ENCODE results near the gene NMUR1. TPM values are rescaled to one million over a fixed set of nuclear protein-coding genes. Genes with fewer than 3 reads are reported as not detected.

Gene NMUR1
- total RNA-seq, 4 donors from 2014 or later = 0.32 to 2.2 (median 0.55) TPM; not detected in 1

DNA sequence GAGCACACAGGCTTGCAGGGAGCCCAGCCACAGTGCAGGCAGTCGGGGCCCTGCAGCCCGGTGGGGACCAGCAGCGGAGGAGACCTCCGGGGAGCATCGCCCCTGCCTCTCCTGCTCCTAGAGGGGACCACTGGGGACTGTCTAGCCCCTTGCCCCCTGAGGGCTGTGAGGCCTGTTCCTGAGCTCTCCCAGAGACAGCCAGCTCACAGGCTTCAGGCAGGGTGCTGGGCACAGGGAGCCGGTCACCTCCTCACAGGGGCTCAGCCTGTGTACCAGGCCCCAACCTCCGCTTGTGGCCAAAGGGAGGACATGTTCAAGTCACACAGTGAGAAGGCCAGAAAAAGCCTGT lies 3.5 kb upstream of the NMUR1 start:
- TF ChIP-seq POLR2A (IDR thresholded peaks at IDR 0.05) (no peak), EP300 (IDR thresholded peaks at IDR 0.05; ENCODE audit: low read depth) (no peak), CTCF (IDR thresholded peaks at IDR 0.05) (no peak), POLR2AphosphoS5 (IDR thresholded peaks at IDR 0.05) (no peak)
- no peak overlapping the region for H3K27ac ChIP-seq
- H3K4me1 ChIP-seq = peaks cover 3 to 10% (median 8%) of the 10 kb centered on the region in 4 donors
- H3K27me3 ChIP-seq = peaks cover 17% of the 10 kb centered on the region
- no peaks in the 10 kb centered on the region for H3K9me3 ChIP-seq
- no peaks in the 10 kb centered on the region for H3K36me3 ChIP-seq
- no peak overlapping the region for H3K4me3 ChIP-seq
- WGBS, 2 donors (ENCODE audit: low coverage in 1 of 2) = 95% methylated on average over 7 of the region's 7 CpGs; no CpG with 5 or more reads in 1 of the 2 donors
- in situ Hi-C loops (cut with MboI; ENCODE audit: low pct_ligation_motif_present in 1 of 4, low pct_unique_long_range_greater_than_20kb in 1 of 4, low sequenced_read_pairs in 3 of 4) = no loop called here
- intact Hi-C loops (cut with DNase I; ENCODE audit: low total_unique reads) = no loop called here
- no peak for DNase-seq

- WGBS, 2 donors (ENCODE audit: low coverage in 1 of 2) = 85% methylated on average over 7 of the region's 8 CpGs; no CpG with 5 or more reads in 1 of the 2 donors
- no peaks in the 10 kb centered on the region for H3K36me3 ChIP-seq
- H3K27me3 ChIP-seq = peaks cover 17% of the 10 kb centered on the region
- in situ Hi-C loops (cut with MboI; ENCODE audit: low pct_ligation_motif_present in 1 of 4, low pct_unique_long_range_greater_than_20kb in 1 of 4, low sequenced_read_pairs in 3 of 4) (no loop called here), intact Hi-C loops (cut with DNase I; ENCODE audit: low total_unique reads) (no loop called here)
- H3K27ac ChIP-seq = no peak overlapping the region
- peaks cover 3 to 10% (median 8%) of the 10 kb centered on the region in 4 donors for H3K4me1 ChIP-seq
- no peaks in the 10 kb centered on the region for H3K9me3 ChIP-seq
- H3K4me3 ChIP-seq = no peak overlapping the region
- TF ChIP-seq CTCF (IDR thresholded peaks at IDR 0.05) = no peak
- no peak for TF ChIP-seq EP300 (IDR thresholded peaks at IDR 0.05; ENCODE audit: low read depth)
- TF ChIP-seq POLR2A (IDR thresholded peaks at IDR 0.05) = no peak
- TF ChIP-seq POLR2AphosphoS5 (IDR thresholded peaks at IDR 0.05) = no peak
- no peak for DNase-seq
Measured at GRCh38 chr2:231533086-231533776, 3.0 kb upstream of the NMUR1 start.

DNA sequence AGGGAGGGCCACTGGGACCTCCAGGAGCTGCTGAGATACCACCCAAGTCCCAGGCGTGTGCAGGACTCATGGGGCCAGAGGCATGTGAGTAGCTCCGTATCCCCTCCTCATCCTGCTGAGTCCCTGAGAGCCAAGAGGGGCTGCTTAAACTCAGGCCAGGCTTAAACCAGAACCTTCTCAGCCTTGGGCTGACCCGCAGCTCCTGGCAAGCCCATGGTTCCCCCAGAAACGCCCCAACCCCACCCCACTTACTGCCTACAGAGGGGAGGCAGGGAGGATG lies 2.5 kb upstream of the NMUR1 start:
- in situ Hi-C loops (cut with MboI; ENCODE audit: low pct_ligation_motif_present in 1 of 4, low pct_unique_long_range_greater_than_20kb in 1 of 4, low sequenced_read_pairs in 3 of 4) = no loop called here
- H3K4me1 ChIP-seq = peaks cover 3 to 10% (median 8%) of the 10 kb centered on the region in 4 donors
- H3K27ac ChIP-seq = no peak overlapping the region
- no peak overlapping the region for H3K4me3 ChIP-seq
- 97% methylated on average over 3 of the region's 4 CpGs; no CpG with 5 or more reads in 1 of the 2 donors for WGBS, 2 donors (ENCODE audit: low coverage in 1 of 2)
- DNase-seq = no peak
- no peaks in the 10 kb centered on the region for H3K36me3 ChIP-seq
- intact Hi-C loops (cut with DNase I; ENCODE audit: low total_unique reads) = no loop called here
- no peaks in the 10 kb centered on the region for H3K9me3 ChIP-seq
- no peak for TF ChIP-seq CTCF (IDR thresholded peaks at IDR 0.05)
- peaks cover 17% of the 10 kb centered on the region for H3K27me3 ChIP-seq

GRCh38 chr2:231531883-231532755 lies 1.9 kb upstream of the NMUR1 start:
- intact Hi-C loops (cut with DNase I; ENCODE audit: low total_unique reads) = no loop called here

More at GRCh38 chr2:231531883-231532755, 1.9 kb upstream of the NMUR1 start:
- Histone ChIP-seq H3K4me3 (no peak overlapping the region), H3K27ac (no peak overlapping the region), H3K27me3 (peaks cover 17% of the 10 kb centered on the region), H3K4me1 (peaks cover 3 to 10% (median 8%) of the 10 kb centered on the region in 4 donors), H3K9me3 (no peaks in the 10 kb centered on the region), H3K36me3 (no peaks in the 10 kb centered on the region)
- no peak for DNase-seq
- no peak for TF ChIP-seq POLR2AphosphoS5 (IDR thresholded peaks at IDR 0.05)
- no peak for TF ChIP-seq POLR2A (IDR thresholded peaks at IDR 0.05)
- 82% methylated on average over 16 of the region's 16 CpGs; no CpG with 5 or more reads in 1 of the 2 donors for whole genome bisulfite sequencing, 2 donors (ENCODE audit: low coverage in 1 of 2)
- in situ Hi-C loops (cut with MboI; ENCODE audit: low pct_ligation_motif_present in 1 of 4, low pct_unique_long_range_greater_than_20kb in 1 of 4, low sequenced_read_pairs in 3 of 4) = no loop called here
